Measurements from ENCODE around the gene SLC39A3. TPM values are rescaled to one million over a fixed set of nuclear protein-coding genes. Genes with fewer than 3 reads are reported as not detected.

SLC39A3 gene, protein sequence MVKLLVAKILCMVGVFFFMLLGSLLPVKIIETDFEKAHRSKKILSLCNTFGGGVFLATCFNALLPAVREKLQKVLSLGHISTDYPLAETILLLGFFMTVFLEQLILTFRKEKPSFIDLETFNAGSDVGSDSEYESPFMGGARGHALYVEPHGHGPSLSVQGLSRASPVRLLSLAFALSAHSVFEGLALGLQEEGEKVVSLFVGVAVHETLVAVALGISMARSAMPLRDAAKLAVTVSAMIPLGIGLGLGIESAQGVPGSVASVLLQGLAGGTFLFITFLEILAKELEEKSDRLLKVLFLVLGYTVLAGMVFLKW
- total RNA-seq, result 21.0 TPM

DNA sequence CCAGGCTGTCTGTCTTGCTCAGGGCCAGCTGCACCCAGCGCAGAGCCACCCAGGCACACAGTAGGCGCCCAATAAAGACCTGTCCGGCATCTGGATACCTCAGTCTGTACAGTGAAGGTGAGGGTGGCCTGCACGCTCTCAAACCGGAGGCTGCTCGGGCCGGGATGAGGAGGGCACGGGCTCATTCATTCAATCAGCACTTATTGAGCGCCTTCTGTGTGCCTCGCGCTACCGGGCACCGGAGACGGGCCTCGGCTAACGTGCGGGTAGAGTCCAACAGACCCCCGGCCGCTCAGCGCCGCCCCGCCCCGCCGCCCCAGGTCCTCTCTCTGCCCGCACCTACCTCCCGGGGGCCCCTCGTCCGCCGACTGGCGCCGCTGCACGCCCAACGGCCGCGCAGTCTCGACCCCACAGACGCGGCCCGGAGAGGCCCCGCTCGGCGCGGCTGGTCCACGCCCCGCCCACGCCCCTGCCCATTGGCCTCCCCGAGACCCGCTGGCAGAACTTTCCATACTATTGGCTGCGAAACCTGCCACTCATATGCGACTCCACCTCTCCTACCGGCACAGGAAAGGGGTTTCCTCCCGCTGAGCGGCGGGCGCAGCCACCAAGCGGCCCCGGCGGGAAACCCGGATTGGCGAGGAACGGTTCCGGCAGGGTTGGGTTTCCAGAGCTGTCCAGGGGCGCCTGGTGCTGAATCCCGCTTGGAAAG, at the start of gene SLC39A3:
Gene SLC39A3 (minus strand): TSS at position 416 of the 712 bp plus-strand sequence. CDS start 2,760 bp downstream, outside the sequence.
- peak; percentile 99 for ATAC-seq

DNA sequence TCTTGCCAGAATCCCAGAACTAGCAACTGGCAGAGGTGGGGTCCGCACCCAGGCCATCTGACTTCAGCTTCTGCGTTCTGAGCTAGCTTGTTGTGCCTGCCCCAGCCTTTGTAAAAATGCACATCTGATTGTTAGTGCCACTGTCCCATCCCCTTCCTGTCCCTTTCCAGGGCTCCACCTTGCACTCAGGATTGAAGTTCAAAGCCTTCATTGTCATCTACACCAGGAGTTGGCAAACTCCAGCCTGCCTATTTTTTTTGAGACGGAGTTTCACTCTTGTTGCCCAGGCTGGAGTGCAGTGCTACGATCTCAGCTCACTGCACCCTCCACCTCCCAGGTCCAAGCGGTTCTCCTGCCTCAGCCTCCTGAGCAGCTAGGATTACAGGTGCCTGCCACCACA, 48.4 kb upstream of the SLC39A3 start:
- ATAC-seq, result no peak

DNA sequence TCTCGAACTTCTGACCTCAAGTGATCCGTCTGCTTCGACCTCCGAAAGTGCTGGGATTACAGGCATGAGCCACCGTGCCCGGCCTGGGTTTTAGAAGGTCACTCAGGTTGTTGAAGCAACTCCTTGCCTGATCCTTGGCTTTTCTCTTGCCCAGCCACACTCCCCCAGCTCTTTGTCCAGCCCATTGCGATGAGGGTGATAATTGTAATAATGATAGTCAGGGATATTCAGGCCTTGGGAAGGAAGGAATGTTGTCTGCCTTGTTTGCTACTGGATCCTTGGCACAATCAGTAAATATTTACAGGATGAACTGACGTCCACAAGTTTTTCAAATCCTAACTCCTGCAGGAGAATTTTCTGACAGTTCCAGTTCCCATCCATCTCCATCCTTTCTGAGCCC, 47.3 kb upstream of the SLC39A3 start:
- no peak for ATAC-seq

DNA sequence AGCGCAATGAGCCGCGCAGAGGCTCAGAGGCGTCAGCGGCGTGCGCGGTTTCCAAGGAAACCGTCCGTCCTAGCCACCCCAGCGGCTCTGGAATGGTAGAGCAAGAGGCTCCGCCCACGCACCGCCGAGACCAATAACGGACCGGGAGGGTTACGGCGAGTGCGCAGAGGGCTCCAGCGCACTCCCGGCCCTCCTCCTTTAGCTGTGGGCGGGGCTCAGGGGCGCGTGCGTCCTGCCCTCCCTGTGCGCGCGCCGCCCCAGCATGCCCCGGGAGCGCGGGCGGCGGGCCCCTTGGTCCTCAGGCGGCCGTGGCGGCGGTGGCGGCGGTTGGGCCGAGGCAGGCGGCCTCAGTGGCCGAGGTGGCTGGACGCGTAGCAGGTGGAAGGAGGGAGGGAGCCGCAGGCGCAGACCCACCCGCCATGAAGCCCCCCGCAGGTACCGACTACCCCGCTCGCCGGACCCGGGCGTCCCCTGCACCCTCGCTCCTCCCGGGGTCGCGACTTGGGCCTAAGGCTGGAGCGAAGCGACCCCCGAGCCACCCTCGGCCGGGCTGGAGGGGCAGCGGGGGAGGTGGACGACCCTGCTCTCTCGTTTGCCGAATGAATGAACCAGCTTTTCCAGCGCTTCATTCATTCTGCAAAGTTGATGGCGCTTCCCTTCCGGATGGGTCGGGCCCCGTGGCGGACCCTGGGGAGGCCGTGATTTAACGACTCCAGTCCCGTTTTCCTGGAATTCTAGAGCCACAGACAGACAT, 45.6 kb upstream of the SLC39A3 start, which contains the start of gene THOP1:
Gene THOP1 (plus strand): TSS at position 260 of the 754 bp plus-strand sequence. CDS start 160 bp downstream, at position 420.
- ATAC-seq, result peak; percentile 95

DNA sequence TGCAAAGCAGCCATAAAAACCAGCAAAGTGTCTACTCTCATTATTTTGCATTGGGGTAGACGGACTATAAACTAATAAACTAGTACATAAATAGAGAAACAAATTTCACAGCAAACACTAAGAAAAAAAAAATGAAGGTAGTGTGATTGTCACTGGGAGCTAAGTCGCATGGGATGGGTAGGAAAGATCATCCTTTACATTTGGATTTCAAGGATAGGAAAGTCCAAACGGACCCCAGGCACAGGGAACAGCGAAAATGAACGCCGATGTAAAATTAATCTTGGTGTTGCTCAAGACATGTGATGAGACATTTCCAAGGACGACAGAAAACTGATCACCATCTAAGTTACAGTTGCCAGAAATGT, 43.9 kb upstream of the SLC39A3 start:
- ATAC-seq, result no peak

DNA sequence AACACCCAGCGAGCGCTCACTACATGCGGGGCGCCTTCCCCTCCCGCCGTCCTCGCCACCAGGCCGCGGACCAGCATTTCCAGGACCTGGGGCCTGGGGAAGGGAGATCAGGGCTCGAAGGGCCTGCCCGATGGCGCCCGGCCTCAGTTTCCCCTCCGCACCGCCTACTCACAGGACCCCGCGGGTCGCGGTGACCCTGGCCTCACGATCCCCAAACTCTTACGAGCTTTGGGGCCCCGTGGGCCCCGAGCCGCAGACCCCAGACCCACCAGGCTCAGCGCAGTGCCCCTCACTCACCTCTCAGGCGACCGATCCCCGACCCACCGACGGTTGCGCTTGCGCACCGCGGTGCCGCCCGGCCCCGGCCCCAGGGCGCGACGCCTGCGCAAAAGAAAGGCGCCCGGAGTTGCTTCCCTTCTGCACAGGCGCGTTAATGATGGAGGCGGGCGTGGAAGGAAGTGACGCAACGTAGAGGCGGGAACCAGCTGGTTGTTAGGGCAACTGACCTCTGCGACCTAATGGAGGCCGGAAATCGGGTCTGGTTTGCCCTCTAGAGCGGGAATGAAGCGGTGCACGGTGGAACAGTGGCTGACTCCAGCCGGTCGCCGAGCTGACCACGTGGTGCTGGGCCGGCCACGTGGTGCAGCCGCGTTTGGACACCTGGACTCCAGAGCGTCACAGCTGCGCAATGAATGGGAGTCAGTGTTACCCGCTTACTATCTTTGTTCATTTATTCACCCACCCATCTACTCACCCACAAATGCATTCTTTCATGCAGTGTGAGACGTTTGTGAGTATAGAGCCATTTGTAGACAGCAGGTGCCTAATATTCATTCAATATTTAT, 43.3 kb upstream of the SLC39A3 start, which contains the start of gene SGTA:
Gene SGTA (minus strand): TSS at position 338 of the 845 bp plus-strand sequence. CDS start 14,205 bp downstream, outside the sequence.
- ATAC-seq, result peak; percentile 89

DNA sequence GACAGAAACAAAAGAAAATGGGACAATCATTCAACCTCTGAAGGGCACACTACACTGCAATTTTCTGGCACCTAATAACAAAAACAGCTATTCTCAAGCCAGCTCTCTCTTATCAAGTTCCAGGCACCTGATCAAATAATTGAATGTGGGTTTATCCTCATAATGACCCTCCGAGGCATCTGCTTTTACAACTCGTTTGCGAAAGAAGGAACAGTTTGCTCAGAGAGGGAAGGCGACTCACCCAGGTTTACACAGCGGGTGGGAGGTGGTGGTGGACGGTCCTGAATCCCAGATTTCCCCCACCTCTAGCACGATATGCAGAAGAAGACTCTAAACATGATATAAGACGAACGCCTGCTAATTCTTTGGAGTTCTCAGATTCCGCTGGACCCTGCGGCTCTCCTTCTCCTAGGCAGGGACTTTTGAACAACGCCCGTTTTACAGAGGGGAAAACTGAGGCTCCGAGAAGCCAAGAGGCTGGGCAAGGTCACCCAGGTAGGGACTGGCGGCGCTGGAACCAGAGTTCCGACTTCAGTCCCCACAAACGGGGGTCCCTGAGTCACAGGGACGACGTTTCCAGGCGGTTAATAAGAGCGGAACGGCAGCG, 42.6 kb upstream of the SLC39A3 start:
- ATAC-seq, result no peak

DNA sequence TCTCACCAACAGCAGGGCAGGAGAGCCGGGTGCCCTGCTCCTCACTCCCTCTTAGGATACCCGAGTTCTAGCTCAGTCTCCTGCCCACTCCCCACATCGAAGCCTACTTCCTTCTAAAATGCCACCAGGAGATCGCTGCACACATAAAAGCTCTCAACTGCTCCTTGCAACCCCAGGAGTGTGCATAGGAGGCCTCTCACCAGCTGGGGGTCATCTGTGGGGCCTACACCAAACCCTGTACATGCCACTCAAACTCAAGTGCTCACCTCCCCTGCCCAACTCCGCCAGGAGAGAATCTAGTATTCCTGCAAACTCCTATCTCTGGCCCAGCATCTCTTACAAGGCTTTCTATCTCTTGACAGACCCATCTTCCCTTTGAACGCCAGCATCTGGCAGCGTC, 40.5 kb upstream of the SLC39A3 start:
- ATAC-seq, result no peak

DNA sequence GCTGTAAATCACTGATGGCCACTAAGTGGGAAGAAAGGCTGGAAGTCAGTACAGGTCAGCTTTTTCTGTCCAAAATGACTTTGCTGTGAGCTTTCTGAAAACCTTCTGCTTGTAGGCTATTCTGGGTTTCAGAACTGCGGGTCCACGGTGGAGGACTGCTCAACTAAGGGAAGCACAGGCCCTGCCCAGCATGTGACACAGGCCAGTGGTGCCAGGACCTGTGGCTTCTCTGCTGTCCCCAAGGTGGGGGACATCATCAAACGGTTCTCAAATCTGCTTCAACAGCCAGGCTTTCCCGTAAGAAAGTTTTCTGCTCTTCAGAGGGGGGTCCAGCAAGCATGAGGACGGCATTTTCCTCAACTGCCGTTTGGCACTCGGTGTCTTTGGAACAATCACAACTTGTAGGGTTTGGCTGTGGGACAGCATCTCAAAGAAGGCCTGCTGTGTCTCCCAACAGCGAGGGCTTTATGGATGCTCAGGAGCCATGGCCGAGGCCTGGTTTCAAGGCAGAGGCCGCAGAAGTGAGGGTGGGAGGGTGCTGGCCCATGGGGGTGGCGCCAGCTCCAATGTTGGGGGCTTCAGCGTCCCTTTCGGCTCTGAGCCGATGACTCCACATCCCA, 39.4 kb upstream of the SLC39A3 start:
- ATAC-seq, result no peak

DNA sequence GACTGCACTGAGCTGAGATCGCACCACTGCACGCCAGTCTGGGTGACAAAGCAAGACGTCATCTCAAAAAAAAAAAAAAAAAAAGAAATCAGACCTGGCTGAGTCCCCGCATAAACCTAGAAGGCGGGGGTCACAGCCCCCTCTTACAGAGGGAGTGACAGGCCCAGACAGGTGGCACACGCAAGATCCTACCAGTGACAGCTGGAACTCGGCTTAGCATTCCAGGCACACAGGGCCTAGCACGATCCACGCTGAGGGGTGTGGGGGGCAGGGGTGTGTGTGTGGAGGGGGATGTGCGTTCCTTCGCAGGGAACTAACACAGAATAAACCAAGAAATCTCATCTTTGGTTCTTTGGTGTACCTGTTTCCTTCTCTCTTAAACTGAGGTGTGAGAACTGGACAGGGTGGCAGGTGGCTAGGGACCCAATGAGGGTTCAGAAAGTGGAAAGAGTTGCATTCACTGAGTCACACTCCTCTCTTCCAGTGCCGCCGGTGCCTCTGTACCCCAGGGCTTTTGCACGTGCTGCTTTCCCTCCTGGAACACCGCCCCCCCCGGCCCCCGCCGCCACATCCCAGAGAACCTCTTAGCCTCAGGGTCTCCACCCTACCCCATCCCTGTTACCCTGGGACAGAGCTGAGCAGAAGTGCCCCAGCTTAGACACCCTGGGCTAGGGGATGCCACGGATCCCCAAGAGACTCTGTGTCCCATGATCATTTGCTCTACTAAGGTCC, 38.3 kb upstream of the SLC39A3 start:
- ATAC-seq, result no peak

DNA sequence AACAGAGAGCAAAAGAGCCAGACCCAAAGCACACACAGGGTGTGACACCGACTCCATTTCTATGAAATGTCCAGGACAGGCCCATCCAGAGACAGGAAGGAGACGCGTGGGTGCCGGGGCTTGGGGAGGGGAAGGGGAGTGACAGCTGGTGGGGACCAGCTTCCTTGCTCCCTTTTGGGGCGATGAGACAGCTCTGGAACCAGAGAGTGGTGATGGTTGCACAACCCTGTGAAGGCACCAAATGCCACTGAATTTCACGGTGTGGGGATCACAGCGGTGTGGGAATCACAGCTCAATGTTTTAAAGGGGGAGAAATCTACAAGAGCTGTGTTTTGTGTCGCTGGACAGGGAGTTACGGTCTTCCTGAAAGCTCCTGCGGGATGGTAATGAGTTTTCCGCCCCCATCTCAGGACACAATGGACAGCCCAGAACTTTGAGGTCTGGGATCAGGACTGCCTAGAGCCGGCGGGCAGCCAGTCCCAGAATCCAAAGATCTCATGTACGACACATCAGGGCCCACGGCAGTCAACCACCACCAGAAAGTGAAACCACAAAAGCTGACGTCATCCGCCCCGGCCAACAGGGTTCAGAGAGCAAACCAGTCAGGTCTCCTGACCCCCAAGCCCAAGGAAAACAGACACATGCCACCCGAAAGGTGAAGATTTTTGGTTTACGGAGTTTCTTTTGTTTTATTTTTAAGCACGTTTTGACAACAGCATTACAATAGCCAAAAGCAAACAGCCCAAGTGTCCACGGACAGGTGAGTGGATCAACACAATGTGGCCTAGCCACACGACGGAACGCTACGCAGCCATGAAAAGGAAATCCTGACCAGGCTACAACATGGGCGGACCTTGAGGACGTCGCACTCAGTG, 36.0 kb upstream of the SLC39A3 start:
- no peak for ATAC-seq

DNA sequence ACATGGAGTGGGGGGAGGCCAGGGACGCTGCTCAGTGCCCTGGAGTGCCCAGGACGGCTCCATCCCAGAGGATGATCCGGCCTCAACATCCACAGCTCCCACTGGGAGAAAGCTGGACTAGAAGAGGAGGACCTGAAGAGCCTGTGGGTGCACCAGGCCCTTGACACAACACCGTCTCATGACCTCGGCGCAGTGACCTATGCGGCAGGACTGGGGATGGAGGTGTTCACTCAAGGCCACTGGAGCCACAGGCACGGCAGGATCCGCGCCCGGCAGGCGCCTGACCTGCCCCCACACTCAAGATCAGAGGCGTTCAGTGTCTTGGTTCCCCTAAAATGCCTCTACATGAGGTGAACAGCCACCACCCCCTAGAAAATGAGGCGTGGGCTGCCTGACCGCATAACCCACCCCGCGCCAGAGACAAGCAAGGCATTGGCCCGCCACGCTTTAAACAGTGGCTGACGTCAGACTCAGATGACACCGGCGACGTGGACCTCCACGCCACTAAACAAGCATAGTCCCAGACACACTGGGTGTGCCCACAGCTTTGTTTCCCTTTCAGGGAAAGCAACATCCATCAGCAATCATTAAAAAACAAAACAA, 35.2 kb upstream of the SLC39A3 start:
- no peak for ATAC-seq

DNA sequence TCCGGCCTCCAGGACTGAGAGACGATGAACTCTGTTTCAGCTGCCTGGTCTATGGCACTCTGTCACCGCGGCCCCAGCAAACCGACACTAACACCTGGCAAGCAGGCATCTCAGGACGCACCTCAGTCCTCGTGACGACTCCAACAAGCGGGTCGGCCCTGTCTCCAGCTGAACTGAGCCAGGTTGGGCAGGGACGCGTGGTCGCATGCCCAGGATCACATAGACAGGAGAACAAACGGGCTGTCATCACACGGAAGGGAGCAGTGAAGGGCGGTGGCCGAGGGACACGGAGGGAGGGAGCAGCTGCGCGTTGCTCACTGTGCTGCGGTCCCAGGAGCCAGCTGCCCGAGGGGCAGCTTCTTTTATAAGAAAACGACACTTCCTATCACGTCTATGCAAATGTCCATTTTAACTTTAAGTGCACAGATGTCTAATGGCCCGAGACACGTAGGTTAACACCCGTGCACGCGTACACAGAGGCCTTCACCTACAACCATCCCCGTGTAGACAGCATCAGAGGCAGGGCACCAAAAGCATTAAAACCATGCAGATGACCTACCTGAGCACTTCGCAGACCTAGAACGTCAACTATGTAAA, 34.4 kb upstream of the SLC39A3 start:
- ATAC-seq, result no peak

DNA sequence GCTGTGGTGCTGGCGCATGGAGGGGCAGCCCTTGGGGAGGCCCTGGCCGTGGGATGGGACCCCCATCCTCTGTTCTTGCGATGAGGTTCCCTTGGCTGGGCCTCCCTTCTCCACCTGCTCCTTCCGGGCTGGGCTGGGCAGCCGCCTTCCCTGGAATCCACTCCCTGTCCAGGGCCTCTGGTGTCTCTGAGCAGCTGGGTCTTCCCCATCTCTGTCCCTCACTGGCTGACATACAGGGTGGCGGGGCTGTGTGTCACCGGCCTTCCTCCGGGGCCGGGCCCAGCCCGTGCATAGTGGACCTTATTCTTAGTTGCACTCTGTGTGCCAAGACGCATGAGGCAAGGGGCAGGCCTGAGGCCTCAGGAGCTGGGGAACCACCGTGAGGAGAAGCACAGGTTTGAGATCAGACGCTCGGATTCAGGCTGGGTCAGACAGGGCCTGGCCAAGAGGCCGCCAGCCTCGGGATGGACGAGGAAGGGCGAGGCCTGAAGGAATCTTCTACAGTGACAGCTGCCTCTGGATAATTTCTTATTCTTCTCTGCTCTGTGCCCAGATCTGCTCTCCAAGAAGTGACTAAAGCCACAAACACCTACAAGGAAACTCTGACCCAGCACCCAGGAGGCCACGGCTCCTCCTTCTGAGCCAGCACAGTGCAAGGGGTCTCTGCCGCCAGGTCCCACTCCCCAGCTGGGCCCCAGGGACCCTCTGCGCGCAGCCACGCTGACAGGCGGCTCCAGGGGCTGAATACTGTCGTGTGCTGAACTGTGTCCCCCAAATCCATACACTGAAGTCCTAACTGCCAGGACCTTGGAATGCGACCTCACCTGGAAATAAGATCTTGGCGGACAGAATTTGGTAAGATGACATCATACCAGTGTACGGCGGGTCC, 32.2 kb upstream of the SLC39A3 start:
- peak; percentile 3 for ATAC-seq

DNA sequence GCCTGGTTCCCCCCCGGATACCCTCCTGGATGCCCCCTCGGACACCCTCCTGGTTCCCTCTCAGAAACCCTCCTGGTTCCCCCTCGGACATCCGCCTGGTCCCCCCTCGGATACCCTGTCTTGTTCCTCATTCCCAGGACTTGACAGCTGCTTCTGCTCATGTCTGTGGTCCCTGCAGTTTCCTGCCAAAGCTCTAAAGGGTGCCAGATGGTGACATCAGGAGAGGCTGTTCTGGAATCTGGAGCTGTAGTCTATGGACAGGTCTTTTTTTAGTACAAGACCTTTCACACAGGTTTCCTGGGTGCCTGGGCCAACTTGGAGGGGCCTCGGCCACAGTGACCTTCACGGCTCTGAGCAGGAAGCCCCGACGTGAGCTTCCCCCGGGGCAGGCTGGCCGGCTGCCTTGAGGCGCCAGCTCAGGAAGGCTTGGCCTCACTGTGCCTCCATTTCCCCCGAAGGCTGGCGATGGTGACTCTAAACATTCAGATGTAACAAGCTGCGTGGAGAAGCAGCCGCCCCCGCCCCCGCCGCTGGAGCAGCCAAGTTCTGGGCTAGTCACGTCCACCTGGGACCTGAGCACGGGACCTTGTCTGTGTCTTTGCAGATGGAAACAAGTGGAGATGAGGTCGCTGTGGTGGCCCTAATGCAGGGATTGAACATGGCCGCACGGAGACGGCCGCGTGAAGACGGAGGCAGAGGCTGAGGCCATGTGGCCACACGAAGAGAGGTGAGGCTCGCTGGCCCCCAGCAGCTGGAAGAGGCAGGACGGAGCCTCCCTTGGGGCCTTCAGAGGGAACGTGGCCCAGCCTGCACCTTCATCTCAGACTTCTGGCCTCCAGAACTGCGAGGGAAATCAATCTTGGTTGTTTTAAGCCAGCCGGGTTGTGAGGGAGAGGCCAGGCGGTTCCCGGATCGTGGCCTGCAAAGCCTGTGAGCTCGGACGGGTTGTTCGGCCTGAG, 30.5 kb upstream of the SLC39A3 start:
- no peak for ATAC-seq

DNA sequence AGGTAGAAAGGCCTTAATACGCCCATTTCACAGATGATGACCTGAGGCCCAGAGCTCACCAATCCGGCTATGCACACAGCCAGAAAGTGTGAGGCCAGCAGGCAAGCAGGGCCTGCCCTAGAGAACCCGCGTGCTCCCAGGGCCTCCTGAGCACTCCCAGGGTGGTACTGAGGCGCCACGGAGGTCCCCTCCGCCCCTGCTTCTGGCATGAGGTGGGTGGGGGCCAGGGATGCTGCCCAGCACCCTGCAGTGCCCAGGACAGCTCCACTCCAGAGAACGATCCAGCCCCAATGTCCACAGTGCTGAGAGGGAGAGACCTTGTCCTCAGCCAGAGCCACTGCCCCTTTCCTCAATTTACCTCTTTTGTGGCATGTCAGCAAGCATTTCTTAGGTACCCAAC, 29.4 kb upstream of the SLC39A3 start:
- ATAC-seq, result no peak
